ENCODE measurements around the gene HOMER1.
A peak's percentile ranks its signal among the peaks of the same experiment; 100 is the strongest.
"Not testable (repeated sequence)": the region's sequence is repeated elsewhere in the genome, so short reads cannot be mapped to it uniquely, and the experiment has no call there.

The HOMER1 gene

GRCh38 chr5:79516986-79517385 is 3.1 kb upstream of the HOMER1 start:
- no peak for DNase-seq

DNA sequence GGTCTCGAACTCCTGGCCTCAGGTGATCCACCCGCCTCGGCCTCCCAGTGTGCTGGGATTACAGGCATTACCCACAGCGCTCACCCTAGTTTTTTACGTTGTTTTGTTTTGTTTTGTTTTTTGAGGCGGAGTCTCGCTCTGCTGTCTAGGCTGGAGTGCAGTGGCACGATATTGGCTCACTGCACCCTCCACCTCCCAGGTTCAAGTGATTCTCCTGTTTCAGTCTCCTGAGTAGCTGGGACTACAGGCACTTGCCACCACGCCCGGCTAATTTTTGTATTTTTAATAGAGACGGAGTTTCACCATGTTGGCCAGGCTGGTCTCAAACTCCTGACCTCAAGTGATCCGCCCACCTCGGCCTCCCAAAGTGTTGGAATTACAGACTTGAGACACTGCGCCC is 2.4 kb upstream of the HOMER1 start:
- not testable (repeated sequence) for DNase-seq

DNA sequence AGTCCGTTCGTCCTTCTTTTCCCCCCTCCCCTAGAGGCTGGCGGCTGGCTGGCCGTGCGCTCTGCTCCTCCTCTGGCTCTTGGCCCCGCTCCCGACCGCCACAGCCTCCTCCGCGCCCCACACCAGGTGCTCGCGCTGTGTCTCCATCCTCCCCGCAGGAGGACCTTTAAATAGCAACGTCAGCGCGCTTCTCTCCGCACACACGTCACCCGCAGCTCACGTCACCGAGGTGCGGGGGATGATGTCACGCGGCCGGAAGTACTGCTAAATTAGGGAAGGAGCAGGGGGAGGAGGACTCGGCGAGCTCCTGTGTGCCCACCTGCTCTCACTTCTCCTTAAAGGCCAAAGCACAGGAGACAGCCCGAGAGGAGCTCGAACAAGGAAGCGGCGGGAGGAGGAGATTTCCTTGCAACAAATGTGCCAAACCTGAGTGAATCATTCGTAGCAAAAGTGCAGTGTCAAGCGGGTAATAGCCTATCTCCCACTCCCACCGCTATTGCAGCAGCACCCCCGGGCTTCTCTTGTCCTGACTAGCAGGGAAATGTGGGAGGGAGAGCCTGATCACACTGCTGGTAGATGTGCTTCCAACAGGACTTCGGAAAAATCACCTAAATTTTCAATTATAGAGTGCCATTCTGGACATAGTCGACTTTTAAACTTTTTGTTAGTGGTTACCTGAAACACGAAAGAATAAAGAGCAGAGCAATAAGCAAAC is 614 bp upstream of the HOMER1 start:
- peak; percentile 43 for DNase-seq

DNA sequence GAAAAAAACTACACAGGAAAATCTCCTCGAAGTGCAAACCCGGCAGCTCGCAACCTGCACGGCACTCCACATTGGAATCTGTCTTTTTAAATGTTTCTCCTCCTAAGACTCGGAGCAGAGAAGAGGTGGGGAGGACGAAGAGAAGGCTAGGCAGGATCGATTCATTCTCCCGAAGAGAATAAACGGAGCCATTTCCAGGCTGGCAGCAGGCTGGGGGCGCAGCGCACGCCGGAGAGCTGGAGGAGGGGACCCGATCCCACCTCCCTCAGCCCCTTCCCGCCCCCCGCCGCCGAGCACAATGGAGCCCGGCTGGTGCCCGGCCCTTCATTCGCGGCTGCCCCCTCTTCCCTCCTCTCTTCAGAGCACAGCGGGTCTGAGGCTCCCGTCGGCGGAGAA is 628 bp downstream of the HOMER1 start:
- no peak for DNase-seq

DNA sequence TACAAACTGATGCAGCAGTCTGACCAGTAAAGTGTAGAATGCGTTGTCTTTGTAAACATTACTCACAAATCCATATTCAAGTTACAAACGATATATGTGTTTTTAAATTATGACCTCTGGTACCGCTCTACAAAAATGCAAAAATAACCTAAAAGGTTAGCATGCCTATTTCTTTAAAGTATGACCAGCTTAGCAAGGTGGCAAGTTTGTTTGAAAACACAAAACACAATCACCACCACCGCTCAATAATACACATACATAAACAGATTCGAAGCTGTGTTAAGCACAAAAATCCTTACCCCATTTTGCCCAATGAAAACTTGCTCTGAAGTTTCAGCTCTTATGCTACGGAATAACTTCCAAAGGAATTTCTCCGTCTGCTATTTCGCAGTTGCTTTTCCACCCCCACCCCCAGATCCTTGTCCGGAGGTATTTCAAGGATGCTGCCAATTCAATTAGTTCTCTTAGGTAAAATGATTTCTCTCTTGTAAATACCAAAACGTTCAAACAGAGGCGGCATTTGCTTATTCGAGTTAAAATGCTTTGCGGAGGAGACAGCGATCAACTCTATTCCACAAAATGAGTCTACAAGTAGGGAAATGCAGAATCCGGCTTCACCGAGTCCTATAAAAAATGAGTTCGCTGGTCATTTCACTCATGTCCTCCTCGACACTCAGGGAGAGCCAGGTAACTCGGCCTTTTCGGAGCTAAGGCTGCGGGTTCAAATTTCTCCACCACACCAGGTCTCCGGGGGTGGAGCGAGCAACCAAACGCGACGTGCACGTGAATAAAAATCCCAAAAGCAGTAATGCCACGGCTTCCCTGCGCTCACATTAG is 1.2 kb downstream of the HOMER1 start:
- DNase-seq: no peak

DNA sequence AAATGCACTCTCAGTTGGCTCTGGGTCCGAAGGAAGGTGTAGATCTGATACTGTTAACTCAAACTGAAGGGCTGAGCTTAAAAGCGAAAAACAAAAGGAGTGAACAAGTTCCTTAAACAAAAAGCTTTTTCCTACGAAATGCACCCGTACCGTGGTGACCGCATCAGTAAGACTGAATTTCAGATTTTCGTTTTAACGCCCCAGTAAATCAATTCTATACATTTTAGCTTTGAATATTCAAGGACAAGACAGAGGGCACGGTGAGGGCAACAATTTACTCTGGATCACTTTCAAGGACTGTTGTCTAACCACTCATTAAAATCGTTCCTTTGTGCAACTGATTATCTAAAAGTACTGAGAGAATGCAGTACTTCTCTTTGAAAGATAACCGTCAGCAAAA is 1.9 kb downstream of the HOMER1 start:
- DNase-seq: no peak

DNA sequence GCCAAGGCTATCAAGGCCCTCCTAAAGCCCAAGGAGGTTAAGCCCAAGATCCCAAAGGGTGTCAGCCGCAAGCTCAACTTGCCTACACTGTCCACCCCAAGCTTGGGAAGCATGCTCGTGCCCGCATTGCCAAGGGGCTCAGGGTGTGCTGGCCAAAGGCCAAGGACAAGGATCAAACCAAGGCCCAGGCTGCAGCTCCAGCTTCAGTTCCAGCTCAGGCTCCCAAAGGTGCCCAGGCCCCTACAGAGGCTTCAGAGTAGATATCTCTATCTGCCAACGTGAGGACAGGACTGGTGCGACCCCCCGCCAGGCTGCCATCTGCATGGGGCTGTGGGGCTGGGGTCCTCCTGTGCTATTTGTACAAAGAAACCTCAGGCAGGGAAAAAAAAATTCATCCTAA is 3.3 kb downstream of the HOMER1 start:
- no peak for DNase-seq

- DNase-seq: no peak
Observed at GRCh38 chr5:79509244-79509885, 4.6 kb downstream of the HOMER1 start.

GRCh38 chr5:79508794-79509193 is 5.1 kb downstream of the HOMER1 start:
- no peak for DNase-seq

- peak; percentile 85 for DNase-seq
Observed at GRCh38 chr5:79508354-79508753, 5.6 kb downstream of the HOMER1 start.

DNA sequence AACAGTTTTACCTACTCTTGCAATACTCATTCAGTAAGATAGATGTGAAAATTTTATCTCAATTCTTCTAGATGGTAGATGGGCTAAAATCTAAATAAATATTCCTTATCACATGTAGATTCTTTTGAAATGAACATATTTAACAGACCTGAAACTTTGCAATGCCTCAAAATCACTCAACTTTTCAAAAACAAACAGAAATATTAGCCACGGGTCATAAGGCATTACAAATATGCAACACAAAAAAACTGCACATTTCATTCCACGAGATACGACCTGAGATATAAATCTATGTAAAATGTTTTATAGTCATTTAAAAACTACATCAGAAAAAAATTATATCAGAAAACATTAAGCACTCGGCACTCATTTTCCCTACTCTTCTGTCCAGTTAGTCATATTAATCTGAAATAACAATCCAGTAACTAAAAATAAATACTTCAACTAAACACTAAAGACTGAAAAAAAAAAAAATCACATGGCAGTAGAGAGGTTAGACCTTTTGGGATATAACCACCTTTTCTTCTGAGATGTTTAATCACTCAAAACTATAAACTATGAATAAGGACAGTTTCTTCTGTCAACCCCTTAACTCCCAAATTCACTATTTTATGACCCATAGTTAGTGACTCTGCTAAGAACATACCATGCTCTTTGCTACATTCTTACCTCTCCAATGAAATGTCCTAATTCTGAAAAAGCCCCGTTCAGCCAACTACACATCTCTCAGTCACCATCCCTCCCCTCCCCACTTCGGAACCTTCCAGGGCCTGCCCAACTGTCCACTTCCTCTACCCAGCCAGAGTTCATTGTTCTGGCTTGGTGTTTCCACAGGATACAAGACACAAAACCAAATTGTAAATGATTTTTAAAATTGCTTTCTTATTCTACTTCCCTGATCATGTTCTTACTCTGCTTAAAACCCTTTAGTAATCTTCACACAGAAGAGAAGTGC is 6.4 kb downstream of the HOMER1 start:
- no peak for DNase-seq

DNA sequence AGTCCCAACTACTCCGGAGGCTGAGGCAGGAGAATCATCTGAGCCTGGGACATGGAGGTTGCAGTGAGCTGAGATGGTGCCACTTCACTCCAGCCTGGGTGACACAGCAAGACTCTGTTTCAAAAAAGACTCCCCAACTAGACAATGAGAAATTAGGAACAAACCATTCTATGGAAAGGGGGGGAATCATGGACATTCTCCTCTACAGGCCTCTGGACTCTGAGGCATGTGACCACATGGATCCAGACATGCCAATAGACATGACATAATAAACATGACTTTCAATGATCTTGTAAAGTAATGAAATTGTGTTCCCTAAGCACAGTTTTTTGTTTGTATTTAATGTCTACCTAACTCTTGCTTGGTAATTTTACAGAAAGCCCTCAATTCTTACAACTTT is 8.8 kb downstream of the HOMER1 start:
- no peak for DNase-seq

DNA sequence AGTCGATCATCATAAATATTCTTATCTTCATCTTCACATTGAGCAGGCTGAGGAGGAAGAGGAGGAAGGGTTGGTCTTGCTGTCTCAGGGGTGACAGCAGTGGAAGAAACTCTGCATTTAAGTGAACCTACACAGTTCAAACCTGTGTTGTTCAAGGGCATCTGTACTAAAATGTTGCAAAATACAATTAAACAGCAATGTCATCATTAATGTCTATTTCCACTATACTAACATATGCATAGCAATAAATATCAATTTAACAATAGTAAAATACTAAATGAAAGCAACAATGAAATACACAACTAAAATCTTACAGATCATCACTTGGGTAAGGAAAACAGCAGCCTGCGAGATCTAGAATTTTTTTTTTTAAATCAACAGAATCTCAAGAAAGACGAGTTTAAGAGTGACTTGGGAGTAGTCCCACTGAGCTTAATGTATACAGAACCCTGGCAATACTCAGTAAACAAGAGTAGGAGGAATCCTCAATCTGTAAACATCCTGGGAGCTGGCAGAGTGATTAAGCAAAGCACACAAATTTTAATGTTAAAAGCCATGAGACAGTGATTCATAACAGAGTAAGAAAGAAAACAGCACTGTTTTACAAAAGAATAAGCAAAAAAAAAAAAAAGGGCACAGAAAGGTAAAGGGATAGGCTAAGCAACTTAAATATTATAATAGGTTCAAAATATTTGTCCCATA is 10.0 kb downstream of the HOMER1 start:
- DNase-seq: no peak

DNA sequence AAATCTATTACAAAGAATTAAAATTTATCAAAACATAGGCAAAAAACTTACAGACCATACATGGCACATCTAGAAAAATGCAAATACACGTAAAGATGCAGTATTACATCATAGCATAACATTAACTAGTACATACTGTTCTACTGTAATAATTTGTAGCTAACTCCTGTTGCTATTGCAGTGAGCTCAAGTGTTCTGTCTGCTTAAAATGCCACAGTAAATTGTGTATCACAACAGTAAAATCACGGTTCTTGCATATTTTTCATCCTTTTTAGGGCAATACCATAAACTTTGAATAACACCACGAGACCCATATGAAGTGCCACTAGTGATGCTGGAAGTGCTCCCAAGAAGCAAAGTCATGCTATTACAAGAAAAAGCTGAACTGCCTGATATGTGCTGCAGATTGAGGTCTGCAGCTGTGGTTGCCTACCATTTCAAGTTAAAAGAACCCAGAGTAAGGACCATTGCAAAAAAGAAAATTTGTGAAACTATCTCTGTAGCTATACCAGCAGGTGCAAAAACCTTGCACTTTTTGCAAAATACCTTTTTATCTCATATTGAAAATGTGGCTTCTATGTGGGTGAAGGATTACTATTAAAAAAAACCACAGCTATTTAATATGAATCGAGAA is 14.2 kb downstream of the HOMER1 start:
- no peak for DNase-seq

DNA sequence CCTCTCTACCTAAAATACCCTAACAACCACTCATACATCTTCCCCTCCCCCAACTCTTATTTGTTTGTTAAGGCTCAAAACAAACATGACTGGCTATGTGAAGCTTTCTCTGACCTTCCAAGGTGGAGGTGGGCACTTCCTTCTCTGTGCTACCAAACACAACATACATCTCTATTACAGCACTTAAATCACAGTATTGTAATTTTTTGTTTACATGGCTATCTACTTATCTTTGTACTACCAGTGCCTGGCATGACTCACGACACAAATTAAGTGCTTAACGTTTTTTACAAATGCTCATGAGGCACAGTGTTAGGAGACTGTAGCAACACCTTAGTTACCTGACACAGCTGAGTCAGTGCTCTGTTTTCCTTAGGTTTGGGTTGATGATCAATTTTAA is 18.6 kb downstream of the HOMER1 start:
- no peak for DNase-seq

- DNase-seq: no peak
Observed at GRCh38 chr5:79493596-79494345, 20.2 kb downstream of the HOMER1 start.

GRCh38 chr5:79491690-79492317 is 22.1 kb downstream of the HOMER1 start:
- no peak for DNase-seq

DNA sequence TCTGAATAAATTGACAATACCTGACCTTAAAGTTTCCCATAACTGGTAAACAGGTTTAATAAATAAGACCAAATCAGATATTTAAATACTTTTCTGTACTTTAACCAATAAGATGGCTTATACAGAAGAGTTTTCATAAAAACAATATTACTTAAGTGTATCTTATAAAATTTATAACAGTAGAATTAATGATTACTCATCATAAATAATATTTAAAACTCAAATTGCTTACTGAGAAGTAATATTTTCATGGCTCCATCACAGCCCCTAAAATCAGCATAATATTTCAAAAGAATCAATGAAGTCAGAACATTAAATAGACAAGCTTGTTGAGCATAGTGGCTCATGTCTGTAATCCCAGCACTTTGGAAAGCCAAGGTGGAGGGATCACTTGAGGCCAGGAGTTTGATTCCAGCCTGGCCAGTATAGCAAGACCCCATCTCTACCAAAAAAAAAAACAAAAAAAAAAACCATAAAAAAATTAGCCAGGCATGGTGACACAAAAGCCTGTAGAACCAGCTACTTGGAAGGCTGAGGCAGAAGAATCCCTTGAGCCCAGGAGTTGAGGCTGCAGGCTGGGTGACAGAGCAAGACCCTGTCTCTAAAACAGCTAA is 23.5 kb downstream of the HOMER1 start:
- no peak for DNase-seq

- DNase-seq: no peak
Observed at GRCh38 chr5:79489773-79490172, 24.2 kb downstream of the HOMER1 start.

- no peak for DNase-seq
Observed at GRCh38 chr5:79488775-79489174, 25.2 kb downstream of the HOMER1 start.
